CD4-positive, alpha-beta T cell (primary cell): ENCODE measurements around the gene UGT2B15. TPM values are rescaled to one million over a fixed set of nuclear protein-coding genes. Genes with fewer than 3 reads are reported as not detected.

Experiments
- ATAC-seq: fragments of 200-7000 bp; cut with Tn5 transposase; one replicate; pipeline ENCODE4 v1.10.0; 2022; ENCODE audit warnings: mild to moderate bottlenecking; ENCODE audit not compliant: poor library complexity
- CTCF ChIA-PET: fragments of 350-600 bp; sonication (Branson Sonifier 250); formaldehyde crosslinking; loops from one replicate; lab custom pipeline; 2021; ENCODE audit warnings: antibody characterized with exemption, inconsistent platforms; lab: Charles Lee
- POLR2A ChIA-PET: fragments of 350-600 bp; sonication (Branson Sonifier 250); formaldehyde crosslinking; loops from one replicate; lab custom pipeline; 2021; ENCODE audit warnings: antibody characterized with exemption, inconsistent platforms; lab: Charles Lee
- DNase-seq, 14 experiments: peaks; one replicate each; pipeline ENCODE4 v3.0.0-alpha.2; 2013 to 2020; ENCODE audit warnings: mixed read lengths in 2 of 14
- H3K27ac ChIP-seq, 2 donors: one replicate each; pipeline versions ENCODE4 v1.5.1 to v1.7.0; 2013; ENCODE audit warnings: low read length in 2 of 2, low read depth in 1 of 2, mild to moderate bottlenecking in 1 of 2
- H3K27me3 ChIP-seq, 2 experiments: 1 replicate in 1 of 2; 2 replicates in 1 of 2; pipeline versions ENCODE4 v1.6.1 to v1.7.0; 2013; ENCODE audit warnings: low read length in 2 of 2, control low read depth in 1 of 2, mild to moderate bottlenecking in 1 of 2, moderate library complexity in 1 of 2; ENCODE audit not compliant: insufficient read depth in 2 of 2, control insufficient read depth in 1 of 2
- H3K36me3 ChIP-seq: one replicate; pipeline ENCODE4 v1.6.1; 2013; ENCODE audit warnings: low read length, control low read depth; ENCODE audit not compliant: insufficient read depth
- H3K4me1 ChIP-seq: one replicate; pipeline ENCODE4 v1.6.1; 2013; ENCODE audit warnings: low read length, control low read depth; ENCODE audit not compliant: insufficient read depth
- H3K4me3 ChIP-seq: one replicate; pipeline ENCODE4 v1.5.1; 2013; ENCODE audit warnings: mild to moderate bottlenecking, low read length, moderate library complexity
- H3K9me3 ChIP-seq, 2 experiments: 1 replicate in 1 of 2; 2 replicates in 1 of 2; pipeline versions ENCODE4 v1.6.1 to v1.7.0; 2013; ENCODE audit warnings: low read length in 2 of 2, mild to moderate bottlenecking in 2 of 2, control low read depth in 1 of 2, moderate library complexity in 1 of 2; ENCODE audit not compliant: control insufficient read depth in 1 of 2, insufficient read depth in 1 of 2
- H3K27ac Mint-ChIP-seq: one replicate; pipeline ENCODE4 v1.8.0; 2020; ENCODE audit warnings: mixed read lengths
- H3K27me3 Mint-ChIP-seq: one replicate; pipeline ENCODE4 v1.8.0; 2021; ENCODE audit warnings: mixed read lengths
- H3K36me3 Mint-ChIP-seq: one replicate; pipeline ENCODE4 v1.8.0; 2021; ENCODE audit warnings: low read depth, mixed read lengths
- H3K4me1 Mint-ChIP-seq: one replicate; pipeline ENCODE4 v1.8.0; 2021; ENCODE audit warnings: low read depth, mixed read lengths
- H3K4me3 Mint-ChIP-seq: one replicate; pipeline ENCODE4 v1.8.0; 2020; ENCODE audit warnings: mild to moderate bottlenecking, mixed read lengths
- H3K9me3 Mint-ChIP-seq: one replicate; pipeline ENCODE4 v1.8.0; 2020; ENCODE audit warnings: mixed read lengths
- intact Hi-C, 2 experiments: fragments of 100-400 bp; cut with DNase I in 1 of 2; cut with micrococcal nuclease in 1 of 2; formaldehyde crosslinking; loops; one replicate each; pipeline versions ENCODE4 v1.15.1 to v1.9.0; 2023 to 2025; cut with DNase I, micrococcal nuclease
- total RNA-seq, 174 experiments: library from RNA in 2 of 174; stranded (reverse) in 2 of 174; gene quantifications; one replicate each; pipeline ENCODE4 v1.2.3 and lab custom pipeline; 2021 to 2026
- TF ChIP-seq, protein P1 (sequence below): fragments of 200-600 bp; IDR thresholded peaks from one replicate; pipeline ENCODE4 v1.8.0; 2022; ENCODE audit warnings: antibody characterized with exemption, mild to moderate bottlenecking

Gene UGT2B15
- total RNA-seq, 2 experiments from 2014 or later = not detected

- Histone ChIP-seq H3K27me3 (no peaks in the 10 kb centered on the region), H3K4me3 (no peak overlapping the region), H3K4me1 (no peaks in the 10 kb centered on the region), H3K27ac (no peak overlapping the region), H3K9me3 (no peaks in the 10 kb centered on the region), H3K36me3 (no peaks in the 10 kb centered on the region)
- H3K4me1 Mint-ChIP-seq = no peaks in the 10 kb centered on the region
- no peak overlapping the region for H3K27ac Mint-ChIP-seq
- no peak overlapping the region for H3K4me3 Mint-ChIP-seq
- ATAC-seq = no peak
- no peaks in the 10 kb centered on the region for H3K36me3 Mint-ChIP-seq
- ChIA-PET CTCF (no interaction called here), POLR2A (no interaction called here)
- no peak for DNase-seq
- intact Hi-C loops = no loop called here
- H3K9me3 Mint-ChIP-seq = no peaks in the 10 kb centered on the region
- TF ChIP-seq, protein P1, sequence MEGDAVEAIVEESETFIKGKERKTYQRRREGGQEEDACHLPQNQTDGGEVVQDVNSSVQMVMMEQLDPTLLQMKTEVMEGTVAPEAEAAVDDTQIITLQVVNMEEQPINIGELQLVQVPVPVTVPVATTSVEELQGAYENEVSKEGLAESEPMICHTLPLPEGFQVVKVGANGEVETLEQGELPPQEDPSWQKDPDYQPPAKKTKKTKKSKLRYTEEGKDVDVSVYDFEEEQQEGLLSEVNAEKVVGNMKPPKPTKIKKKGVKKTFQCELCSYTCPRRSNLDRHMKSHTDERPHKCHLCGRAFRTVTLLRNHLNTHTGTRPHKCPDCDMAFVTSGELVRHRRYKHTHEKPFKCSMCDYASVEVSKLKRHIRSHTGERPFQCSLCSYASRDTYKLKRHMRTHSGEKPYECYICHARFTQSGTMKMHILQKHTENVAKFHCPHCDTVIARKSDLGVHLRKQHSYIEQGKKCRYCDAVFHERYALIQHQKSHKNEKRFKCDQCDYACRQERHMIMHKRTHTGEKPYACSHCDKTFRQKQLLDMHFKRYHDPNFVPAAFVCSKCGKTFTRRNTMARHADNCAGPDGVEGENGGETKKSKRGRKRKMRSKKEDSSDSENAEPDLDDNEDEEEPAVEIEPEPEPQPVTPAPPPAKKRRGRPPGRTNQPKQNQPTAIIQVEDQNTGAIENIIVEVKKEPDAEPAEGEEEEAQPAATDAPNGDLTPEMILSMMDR = no peak
- H3K27me3 Mint-ChIP-seq = no peaks in the 10 kb centered on the region
Measured at GRCh38 chr4:68700152-68700551, 29.7 kb upstream of the UGT2B15 start.

GRCh38 chr4:68693325-68694075 lies 23.0 kb upstream of the UGT2B15 start:
- Mint-ChIP-seq H3K27ac (no peak overlapping the region), H3K4me1 (no peaks in the 10 kb centered on the region), H3K36me3 (no peaks in the 10 kb centered on the region), H3K9me3 (peaks cover 8% of the 10 kb centered on the region), H3K27me3 (no peaks in the 10 kb centered on the region), H3K4me3 (no peak overlapping the region)
- Histone ChIP-seq H3K27ac (no peak overlapping the region), H3K36me3 (no peaks in the 10 kb centered on the region), H3K27me3 (no peaks in the 10 kb centered on the region), H3K4me1 (no peaks in the 10 kb centered on the region), H3K9me3 (peaks cover 0 to 5% of the 10 kb centered on the region in 2 experiments), H3K4me3 (no peak overlapping the region)
- ChIA-PET POLR2A (no interaction called here), CTCF (no interaction called here)
- TF ChIP-seq, protein P1 = no peak
- DNase-seq = no peak
- intact Hi-C loops = no loop called here
- ATAC-seq = no peak

DNA sequence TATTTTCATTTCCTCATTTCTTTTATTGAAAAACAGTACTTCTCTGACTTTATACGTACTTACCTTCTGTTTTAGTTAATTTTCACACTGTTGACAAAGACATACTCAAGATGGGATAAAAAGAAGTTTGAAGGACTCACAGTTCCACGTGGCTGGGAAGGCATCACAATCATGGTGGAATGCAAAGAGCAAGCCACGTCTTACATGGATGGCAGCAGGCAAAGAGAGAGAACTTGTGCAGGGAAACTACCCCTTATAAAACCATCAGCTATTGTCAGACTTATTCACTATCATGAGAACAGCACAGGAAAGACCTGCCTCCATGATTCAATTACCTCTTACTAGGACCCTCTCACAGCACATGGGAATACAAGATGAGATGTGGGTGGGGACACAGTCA lies 20.7 kb upstream of the UGT2B15 start:
- Histone ChIP-seq H3K27ac (no peak overlapping the region), H3K9me3 (peaks cover 0 to 5% of the 10 kb centered on the region in 2 experiments), H3K4me1 (no peaks in the 10 kb centered on the region), H3K36me3 (no peaks in the 10 kb centered on the region), H3K27me3 (no peaks in the 10 kb centered on the region), H3K4me3 (no peak overlapping the region)
- Mint-ChIP-seq H3K27me3 (no peaks in the 10 kb centered on the region), H3K4me3 (no peak overlapping the region), H3K27ac (no peak overlapping the region), H3K9me3 (peaks cover 8% of the 10 kb centered on the region), H3K36me3 (no peaks in the 10 kb centered on the region), H3K4me1 (no peaks in the 10 kb centered on the region)
- CTCF ChIA-PET = no interaction called here
- ATAC-seq (no peak), DNase-seq (no peak)
- intact Hi-C loops = no loop called here
- POLR2A ChIA-PET = no interaction called here
- TF ChIP-seq, protein P1 = no peak
